ENCODE measurements around the gene PPFIA3.

GRCh38 chr19:49186108-49186507, 66.8 kb downstream of the PPFIA3 start:
- TF ChIP-seq CTCF (conservative IDR thresholded peaks at IDR 0.05; ENCODE audit: low read depth, low read length) = no peak
- no peak for TF ChIP-seq EZH2 (IDR thresholded peaks at IDR 0.05; ENCODE audit: low read length, unreplicated experiment)

Data from PC-3 (cell line).